HG03159 (cell line): Measurements from ENCODE around the gene ANKRD37.
"Not testable (repeated sequence)": the region's sequence is repeated elsewhere in the genome, so short reads cannot be mapped to it uniquely, and the experiment has no call there.

ENCODE experiments used
- ATAC-seq: cut with Tn5 transposase; IDR thresholded peaks from one replicate; pipeline ENCODE4 v1.9.1; 2021; ENCODE audit warnings: mild to moderate bottlenecking, moderate library complexity; ENCODE audit not compliant: unreplicated experiment

ANKRD37 gene

DNA sequence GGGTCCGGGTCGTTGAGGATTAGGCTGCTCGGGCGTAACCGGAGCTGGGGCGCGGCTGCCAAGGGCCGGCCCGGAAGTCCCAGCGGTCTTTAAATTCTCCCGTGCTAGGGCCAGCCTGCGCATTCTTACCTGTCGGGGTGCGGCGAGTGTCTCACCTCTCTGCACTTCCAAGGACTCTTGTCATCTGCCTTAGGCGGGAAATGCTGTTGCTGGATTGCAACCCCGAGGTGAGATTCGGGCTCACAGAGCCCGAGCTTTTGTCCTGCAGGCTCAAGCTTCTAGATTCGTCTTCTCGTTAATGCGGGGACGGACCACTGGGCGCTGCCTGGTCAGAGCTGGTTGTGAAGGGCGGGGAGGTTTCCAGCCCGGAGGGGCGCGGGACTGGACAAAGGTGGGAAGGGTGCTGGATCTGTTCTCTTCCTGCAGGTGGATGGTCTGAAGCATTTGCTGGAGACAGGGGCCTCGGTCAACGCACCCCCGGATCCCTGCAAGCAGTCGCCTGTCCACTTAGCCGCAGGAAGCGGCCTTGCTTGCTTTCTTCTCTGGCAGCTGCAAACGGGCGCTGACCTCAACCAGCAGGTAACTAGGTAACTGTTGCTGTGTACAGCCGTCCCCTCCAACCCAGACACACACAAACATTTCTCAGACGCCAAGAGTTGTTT lies at the start of gene ANKRD37:
ANKRD37 (plus strand) TSS at position 118 of the 662 bp plus-strand sequence; CDS start at position 201, 83 bp downstream.
- ATAC-seq: no peak

GRCh38 chr4:185346975-185347601 lies 49.6 kb upstream of the ANKRD37 start:
- ATAC-seq: no peak

DNA sequence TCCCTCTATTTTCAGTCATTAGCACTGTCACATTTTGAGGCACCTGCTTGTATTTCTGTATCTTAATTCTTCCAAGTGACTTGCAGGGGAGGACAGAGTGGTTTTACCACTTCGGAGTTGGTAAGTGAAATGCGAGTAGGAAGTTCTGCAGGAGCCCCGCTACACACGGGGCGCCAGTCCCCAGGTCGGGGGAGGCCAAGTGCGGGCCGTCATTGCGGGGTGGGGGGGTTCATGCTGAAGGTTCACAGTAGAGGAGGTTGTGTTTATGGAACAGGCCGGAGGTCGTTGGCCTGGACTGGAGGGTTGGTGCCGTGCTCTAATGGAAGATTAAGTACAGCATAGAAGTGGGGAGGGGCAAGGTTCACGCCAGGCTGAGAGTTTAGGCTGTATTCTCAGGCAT lies 45.0 kb upstream of the ANKRD37 start:
- ATAC-seq: no peak

GRCh38 chr4:185352202-185352601 lies 44.4 kb upstream of the ANKRD37 start:
- ATAC-seq: no peak

- no peak for ATAC-seq
Observed at GRCh38 chr4:185352741-185353140, 43.9 kb upstream of the ANKRD37 start.

GRCh38 chr4:185357211-185357610 lies 39.4 kb upstream of the ANKRD37 start:
- ATAC-seq: no peak

DNA sequence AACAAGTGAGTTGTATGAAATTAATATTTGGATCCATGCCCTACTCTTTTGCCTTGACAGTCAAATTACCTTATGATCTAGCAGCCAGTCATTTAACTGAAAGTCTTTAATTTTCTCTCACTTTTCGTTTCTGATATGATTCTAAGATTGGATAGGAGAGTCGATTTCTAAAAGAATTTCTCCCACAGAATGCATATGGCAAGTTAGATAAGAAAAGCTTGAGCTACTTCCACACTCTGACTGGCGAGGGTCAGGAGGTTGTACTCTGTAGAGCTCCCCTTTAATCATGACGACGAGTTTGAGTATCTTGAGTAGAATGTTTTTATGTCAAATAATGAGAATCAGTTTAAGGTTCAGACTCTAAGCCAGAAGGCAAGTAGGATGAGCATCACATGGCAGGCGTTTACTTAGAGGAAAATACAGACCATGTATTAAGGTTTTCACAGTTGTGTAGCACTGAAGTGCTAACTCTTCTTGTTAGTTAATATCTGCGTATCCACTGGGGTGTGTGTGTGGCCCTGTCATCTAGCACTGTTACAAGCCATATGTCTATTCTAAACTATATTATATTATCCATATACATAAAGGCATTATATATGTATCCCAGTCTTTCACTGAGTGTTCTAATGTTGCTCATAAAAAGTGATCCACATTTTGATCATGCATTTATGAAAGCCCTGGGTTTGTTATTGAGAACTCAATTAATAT lies 38.8 kb upstream of the ANKRD37 start:
- no peak for ATAC-seq

DNA sequence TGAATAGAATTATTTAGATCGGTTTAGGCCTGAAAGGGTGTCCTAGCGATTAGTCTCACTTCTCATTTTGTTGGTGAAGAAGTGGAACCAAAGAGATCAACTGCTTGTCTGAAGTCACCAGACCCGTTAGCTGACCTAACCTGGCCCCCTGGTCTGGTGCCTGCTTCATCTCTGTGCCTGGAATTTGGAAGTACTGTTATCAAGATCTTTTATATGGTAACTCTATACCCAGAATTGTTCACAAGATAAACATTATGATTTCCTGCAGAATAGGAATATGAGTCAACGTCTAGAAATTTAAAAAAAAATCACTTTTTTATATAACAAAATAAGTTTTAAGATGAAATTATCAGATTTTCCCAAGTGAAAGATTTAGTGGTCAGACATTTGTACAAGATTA lies 38.1 kb upstream of the ANKRD37 start:
- ATAC-seq: no peak

DNA sequence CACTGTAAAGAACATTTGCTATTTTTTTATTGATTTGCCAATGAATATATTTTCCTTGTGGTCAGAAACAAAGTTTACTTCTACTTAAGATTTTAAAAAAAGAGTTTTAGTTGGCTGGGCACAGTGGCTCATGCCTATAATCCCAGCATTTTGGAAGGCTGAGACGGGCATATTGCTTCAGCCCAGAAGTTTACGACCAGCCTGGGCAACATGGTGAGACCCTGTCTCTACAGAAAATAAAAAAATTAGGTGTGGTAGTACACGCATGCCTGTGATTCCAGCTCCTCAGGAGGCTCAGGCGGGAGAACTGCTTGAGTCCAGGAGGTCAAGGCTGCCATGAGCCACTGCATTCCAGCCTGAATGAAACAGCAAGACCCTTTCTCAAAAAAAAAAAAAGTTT lies 37.7 kb upstream of the ANKRD37 start:
- ATAC-seq: no peak

GRCh38 chr4:185359767-185360446 lies 36.7 kb upstream of the ANKRD37 start:
- ATAC-seq: no peak

DNA sequence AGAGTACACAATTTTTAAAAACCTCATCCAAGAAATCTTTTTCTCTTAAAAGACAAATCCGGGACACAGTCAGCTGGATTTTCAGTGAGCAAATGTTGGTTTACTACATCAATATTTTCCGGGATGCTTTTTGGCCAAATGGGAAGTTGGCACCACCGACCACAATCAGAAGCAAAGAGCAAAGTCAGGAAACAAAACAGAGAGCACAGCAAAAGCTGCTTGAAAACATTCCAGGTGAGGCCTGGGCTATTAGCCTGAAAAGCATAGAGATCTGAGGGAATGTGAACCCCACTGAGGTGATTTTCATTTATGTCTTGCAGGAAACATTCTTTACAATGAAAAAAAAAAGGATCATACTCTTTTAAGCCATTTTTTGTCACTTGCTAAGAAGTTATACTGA lies 34.8 kb upstream of the ANKRD37 start:
- no peak for ATAC-seq

GRCh38 chr4:185362570-185362969 lies 34.1 kb upstream of the ANKRD37 start:
- not testable (repeated sequence) for ATAC-seq

- ATAC-seq: no peak
Observed at GRCh38 chr4:185363251-185363650, 33.4 kb upstream of the ANKRD37 start.

- no peak for ATAC-seq
Observed at GRCh38 chr4:185364886-185365285, 31.8 kb upstream of the ANKRD37 start.

- ATAC-seq: no peak
Observed at GRCh38 chr4:185369731-185370130, 26.9 kb upstream of the ANKRD37 start.

GRCh38 chr4:185370268-185370949 lies 26.2 kb upstream of the ANKRD37 start:
- ATAC-seq: no peak

- no peak for ATAC-seq
Observed at GRCh38 chr4:185371702-185372101, 24.9 kb upstream of the ANKRD37 start.

- ATAC-seq: no peak
Observed at GRCh38 chr4:185374027-185374426, 22.6 kb upstream of the ANKRD37 start.

DNA sequence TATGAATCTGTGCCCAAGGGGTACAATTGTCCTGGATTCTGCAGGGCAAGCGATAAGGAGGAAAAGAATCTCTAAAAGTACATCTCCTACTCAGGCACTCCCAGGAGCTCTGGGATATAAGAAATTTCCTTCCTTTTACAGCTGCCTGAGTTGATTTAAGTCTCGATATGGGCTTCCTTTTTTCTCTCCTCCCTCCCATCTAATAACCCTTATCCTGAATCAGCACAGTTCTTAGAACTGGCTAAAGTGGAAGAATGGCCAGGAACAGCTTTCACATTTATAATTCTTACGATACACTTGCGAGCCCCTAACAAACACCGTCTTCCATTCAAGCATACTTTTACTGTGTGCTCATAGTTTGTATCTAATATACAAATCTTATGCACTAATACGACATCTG lies 22.1 kb upstream of the ANKRD37 start:
- no peak for ATAC-seq

DNA sequence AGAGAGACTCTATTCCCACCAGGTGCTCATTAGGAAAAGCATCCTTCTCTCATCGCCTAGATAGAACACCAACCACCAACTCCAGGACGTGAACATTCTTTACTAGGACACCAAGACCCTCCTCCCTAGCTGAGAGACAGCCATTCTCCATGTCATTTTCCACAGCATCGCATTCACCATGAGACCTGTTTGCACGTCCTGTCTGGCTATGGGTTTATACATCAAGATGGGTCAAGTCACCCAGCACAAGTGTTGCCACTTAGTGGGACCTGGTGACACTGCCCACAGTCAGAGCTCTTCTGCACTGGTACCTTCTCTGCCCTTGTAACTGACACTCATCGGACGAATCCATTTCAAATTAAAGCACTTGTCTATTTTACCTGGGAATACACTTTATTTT lies 18.4 kb upstream of the ANKRD37 start:
- ATAC-seq: no peak
